PFSK-1 (cell line): ENCODE results near the gene C5AR1.

Source experiments
- POLR2AphosphoS5 ChIP-seq: IDR thresholded peaks from 2 replicates; pipeline ENCODE4 v1.6.1; 2012; ENCODE audit warnings: low read depth, mild to moderate bottlenecking, control low read depth, low read length, moderate library complexity
- REST ChIP-seq, 2 experiments: IDR thresholded peaks; 2 replicates each; pipeline versions ENCODE4 v1.6.1 to v1.8.0; 2011 to 2012; ENCODE audit warnings: low read depth in 2 of 2, low read length in 2 of 2, control low read depth in 1 of 2, inconsistent platforms in 1 of 2, mild to moderate bottlenecking in 1 of 2, moderate library complexity in 1 of 2; ENCODE audit not compliant: insufficient read depth in 1 of 2
- TAF1 ChIP-seq: IDR thresholded peaks from 2 replicates; pipeline ENCODE4 v1.6.1; 2012; ENCODE audit warnings: low read length, control low read depth, borderline replicate concordance; ENCODE audit not compliant: insufficient read depth

GRCh38 chr19:47275791-47276461 lies 33.7 kb upstream of the C5AR1 start:
- TF ChIP-seq TAF1: peak; percentile 36; the same call in 1 of the 2 replicates
- no peak for TF ChIP-seq POLR2AphosphoS5
- no peak for TF ChIP-seq REST (IDR thresholded peaks at IDR 0.05; ENCODE audit: insufficient read depth in 1 of 2, low read depth in 2 of 2, low read length in 2 of 2)
